Mammary epithelial cell (primary cell): ENCODE results near the gene LIMCH1.

Experiments
- EZH2 ChIP-seq: IDR thresholded peaks from 2 replicates; pipeline ENCODE4 v1.6.1; 2012; ENCODE audit warnings: low read length, inconsistent platforms, borderline replicate concordance
- TF ChIP-seq, protein P1 (sequence below), 2 donors: IDR thresholded peaks in 1 of 2; conservative IDR thresholded peaks in 1 of 2; 2 replicates each; pipeline ENCODE4 v1.5.1; 2011 to 2012; ENCODE audit warnings: inconsistent platforms in 2 of 2, low read length in 2 of 2, mild to moderate bottlenecking in 2 of 2, control low read depth in 1 of 2, low read depth in 1 of 2; ENCODE audit not compliant: insufficient read depth in 1 of 2; ENCODE audit errors: extremely low read depth in 1 of 2

DNA sequence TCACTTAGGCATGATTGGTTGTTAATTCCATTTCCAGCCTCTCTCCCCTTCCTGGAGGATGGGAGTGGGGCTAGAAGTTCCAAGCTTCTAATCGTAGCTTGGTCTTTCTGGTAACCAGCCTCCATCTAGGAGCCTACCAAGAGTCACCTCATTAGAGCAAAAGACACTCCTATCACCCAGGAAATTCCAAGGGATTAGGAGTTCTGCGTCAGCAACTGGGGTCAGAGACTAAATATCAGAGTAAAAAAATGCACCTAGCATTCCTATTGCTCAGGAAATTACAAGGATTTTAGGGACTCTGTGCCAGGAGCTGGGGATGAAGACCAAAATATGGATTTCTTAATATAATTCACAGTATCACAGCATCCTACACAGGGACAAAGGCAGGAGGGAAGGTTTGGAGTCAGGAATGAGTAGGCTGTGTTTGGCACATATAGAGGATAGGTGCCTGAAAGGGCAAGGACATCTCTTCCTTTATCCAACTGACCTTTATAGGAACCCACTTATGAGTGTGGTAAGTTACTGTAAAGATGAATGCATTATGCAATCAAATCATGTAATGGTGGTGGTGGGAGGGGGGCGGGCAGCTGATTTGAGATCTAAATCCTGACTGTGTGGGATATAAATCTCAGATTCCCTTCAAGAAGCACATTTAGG is 30.5 kb upstream of the LIMCH1 start:
- TF ChIP-seq, protein P1, sequence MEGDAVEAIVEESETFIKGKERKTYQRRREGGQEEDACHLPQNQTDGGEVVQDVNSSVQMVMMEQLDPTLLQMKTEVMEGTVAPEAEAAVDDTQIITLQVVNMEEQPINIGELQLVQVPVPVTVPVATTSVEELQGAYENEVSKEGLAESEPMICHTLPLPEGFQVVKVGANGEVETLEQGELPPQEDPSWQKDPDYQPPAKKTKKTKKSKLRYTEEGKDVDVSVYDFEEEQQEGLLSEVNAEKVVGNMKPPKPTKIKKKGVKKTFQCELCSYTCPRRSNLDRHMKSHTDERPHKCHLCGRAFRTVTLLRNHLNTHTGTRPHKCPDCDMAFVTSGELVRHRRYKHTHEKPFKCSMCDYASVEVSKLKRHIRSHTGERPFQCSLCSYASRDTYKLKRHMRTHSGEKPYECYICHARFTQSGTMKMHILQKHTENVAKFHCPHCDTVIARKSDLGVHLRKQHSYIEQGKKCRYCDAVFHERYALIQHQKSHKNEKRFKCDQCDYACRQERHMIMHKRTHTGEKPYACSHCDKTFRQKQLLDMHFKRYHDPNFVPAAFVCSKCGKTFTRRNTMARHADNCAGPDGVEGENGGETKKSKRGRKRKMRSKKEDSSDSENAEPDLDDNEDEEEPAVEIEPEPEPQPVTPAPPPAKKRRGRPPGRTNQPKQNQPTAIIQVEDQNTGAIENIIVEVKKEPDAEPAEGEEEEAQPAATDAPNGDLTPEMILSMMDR (conservative IDR thresholded peaks at IDR 0.05 in 1 of 2, IDR thresholded peaks at IDR 0.05 in 1 of 2; ENCODE audit: extremely low read depth in 1 of 2, insufficient read depth in 1 of 2, low read depth in 1 of 2, low read length in 2 of 2), result no peak
- no peak for TF ChIP-seq EZH2
